IPS-18c (cell line): Measurements from ENCODE around the gene RNF187.

ENCODE experiments used
- H3K4me3 ChIP-seq: 2 replicates; pipeline ENCODE4 v1.7.0; 2013; ENCODE audit warnings: low read depth, mild to moderate bottlenecking, low read length, moderate library complexity; ENCODE audit not compliant: insufficient read depth
- H3K9me3 ChIP-seq: one replicate; pipeline ENCODE4 v1.6.1; 2013; ENCODE audit warnings: mild to moderate bottlenecking, low read length, moderate library complexity; ENCODE audit not compliant: control insufficient read depth, insufficient read depth

The RNF187 gene

GRCh38 chr1:228487336-228488124 lies at the start of gene RNF187:
Gene RNF187, plus strand, starts transcription at chr1:228487382.
- no peaks in the 10 kb centered on the region for H3K9me3 ChIP-seq
- peak within 1 kb of the TSS; percentile 96 for H3K4me3 ChIP-seq

DNA sequence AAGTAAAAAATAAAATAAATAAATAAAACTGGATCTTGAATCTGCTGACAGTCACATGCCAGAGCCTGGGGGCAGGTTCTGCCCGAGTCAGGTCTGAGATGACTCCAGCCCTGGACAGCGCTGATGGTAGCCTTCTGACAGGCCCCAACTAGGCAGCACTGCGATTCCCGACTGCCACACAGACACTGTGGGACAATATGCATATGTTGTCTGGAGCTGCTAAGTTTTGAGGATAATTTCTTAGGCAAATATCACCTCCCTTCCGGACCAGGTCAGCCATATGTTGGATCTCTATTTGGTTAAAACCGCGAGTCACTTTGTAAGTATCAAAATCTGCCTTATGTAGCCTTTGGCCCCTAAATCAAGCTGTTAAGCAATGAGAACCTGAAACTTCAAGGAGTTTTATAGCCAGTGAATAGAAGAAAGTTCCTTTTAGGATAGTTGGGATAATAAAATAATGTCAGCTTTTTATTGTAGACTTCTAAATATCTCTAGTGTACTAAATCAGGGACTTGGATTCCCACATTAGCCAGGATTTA lies 49.7 kb upstream of the RNF187 start:
- no peaks in the 10 kb centered on the region for H3K9me3 ChIP-seq
- no peak overlapping the region for H3K4me3 ChIP-seq

- Histone ChIP-seq H3K9me3 (no peaks in the 10 kb centered on the region), H3K4me3 (no peak overlapping the region)
Observed at GRCh38 chr1:228438266-228438665, 48.9 kb upstream of the RNF187 start.

DNA sequence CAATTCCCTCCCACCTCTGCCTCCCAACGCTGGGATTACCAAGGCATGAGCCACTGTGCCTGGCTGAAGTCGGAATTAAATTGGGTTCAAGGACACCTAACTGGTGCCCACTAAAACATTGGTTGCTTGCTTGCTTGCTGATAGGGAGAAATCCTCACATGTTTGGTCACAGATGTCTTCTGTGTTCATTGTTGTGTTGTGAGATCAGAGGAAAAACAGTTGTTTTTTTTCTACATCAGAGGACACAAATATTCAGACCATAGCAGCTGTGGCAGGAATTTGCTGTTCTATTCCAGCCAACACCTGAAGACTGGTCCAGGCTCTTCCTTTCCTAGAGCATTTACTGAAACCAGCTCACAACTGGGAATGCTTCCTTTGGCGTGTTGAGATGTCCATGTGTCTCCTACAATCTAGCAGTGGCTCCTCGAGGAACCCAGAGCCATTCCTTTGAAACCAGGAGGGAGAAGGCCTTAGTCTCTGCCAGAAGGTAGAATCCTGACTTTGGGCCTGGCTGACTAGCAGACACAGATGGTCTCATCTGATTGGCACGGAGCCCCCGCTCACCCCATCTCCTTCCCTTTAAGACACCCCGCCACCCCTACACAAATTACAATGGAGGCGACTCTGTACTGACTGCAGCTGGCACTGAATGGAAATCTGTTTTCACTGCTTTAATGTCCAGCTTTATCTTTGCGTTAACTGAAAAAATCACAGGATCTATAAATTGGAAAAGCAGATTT lies 46.3 kb upstream of the RNF187 start:
- H3K4me3 ChIP-seq = no peak overlapping the region
- no peaks in the 10 kb centered on the region for H3K9me3 ChIP-seq

DNA sequence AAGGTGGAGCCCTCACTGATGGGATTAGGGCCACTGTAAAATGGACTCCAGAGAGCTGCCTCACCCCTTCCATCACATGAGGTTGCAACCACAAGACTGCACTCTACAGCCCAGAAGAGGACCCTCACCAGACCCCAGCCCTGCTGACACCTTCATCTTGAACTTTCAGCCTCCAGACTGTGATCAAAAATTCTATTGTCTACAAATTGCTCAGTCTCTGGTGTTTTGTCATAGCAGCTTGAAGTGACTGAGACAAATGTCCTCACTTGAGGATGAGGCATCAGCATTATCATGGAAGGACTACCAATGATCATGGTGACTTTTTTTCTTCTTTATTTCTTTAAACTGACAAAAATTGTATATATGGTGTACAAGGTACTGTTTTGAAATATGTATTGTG lies 43.8 kb upstream of the RNF187 start:
- no peaks in the 10 kb centered on the region for H3K9me3 ChIP-seq
- H3K4me3 ChIP-seq = no peak overlapping the region

DNA sequence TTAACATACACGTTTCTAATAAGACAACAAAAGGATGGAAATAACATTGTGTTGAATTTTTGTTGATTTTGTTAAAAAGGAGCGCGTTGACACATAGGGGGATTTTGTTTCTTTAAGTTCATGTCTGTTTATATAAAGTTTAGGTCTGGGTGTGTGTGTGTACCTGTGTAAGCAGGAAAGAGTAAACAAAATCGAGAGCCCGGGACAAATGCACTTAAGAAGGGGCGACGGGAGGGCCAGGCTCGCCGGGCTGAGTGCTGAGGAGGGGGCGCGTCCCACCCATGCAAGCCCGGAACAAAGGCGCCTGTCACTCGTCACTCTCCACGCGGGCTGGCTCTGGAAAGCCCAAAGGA lies 41.7 kb upstream of the RNF187 start:
- peak overlapping the region; percentile 72 for H3K4me3 ChIP-seq
- H3K9me3 ChIP-seq = no peaks in the 10 kb centered on the region

- Histone ChIP-seq H3K4me3 (peak overlapping the region; percentile 72), H3K9me3 (no peaks in the 10 kb centered on the region)
Observed at GRCh38 chr1:228445843-228446650, 41.1 kb upstream of the RNF187 start.

- no peak overlapping the region; the same call in 1 of the 2 replicates for H3K4me3 ChIP-seq
- H3K9me3 ChIP-seq = no peaks in the 10 kb centered on the region
Observed at GRCh38 chr1:228446852-228447251, 40.3 kb upstream of the RNF187 start.

DNA sequence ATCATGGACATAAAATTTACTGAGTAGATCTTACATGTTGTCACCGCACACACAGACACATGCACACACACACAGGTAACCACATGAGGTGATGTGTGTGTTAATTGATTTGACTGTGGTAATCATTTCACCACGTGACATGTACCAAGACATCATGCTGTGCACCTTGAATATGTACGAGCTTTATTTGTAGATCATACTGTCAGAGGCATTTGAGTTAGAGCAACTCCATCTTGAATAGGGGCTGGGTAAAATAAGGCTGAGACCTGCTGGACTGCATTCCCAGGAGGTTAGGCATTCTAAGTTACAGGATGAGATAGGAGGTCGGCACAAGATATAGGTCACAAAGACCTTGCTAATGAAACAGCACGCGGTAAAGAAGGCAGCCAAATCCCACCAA lies 38.8 kb upstream of the RNF187 start:
- Histone ChIP-seq H3K4me3 (no peak overlapping the region), H3K9me3 (no peaks in the 10 kb centered on the region)

DNA sequence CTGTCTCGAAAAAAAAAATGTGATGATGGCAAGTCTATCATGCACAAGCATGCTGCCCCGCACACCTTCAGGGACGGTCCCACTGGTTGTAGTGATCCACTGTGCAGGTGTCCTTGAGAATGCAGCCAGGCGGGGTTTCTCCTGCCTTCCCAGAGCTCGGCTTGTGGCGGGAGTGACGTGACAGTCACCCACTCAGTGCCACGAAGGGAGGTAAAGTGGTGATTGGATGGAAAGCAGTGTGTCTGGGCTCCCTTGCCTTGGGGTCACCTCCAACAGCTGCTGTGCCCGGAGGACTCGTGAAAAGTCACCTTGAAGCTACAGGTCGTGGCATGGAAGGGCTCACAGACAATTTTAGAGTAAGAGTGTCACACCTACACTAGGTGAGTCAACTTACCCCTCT lies 37.0 kb upstream of the RNF187 start:
- Histone ChIP-seq H3K4me3 (no peak overlapping the region), H3K9me3 (no peaks in the 10 kb centered on the region)

DNA sequence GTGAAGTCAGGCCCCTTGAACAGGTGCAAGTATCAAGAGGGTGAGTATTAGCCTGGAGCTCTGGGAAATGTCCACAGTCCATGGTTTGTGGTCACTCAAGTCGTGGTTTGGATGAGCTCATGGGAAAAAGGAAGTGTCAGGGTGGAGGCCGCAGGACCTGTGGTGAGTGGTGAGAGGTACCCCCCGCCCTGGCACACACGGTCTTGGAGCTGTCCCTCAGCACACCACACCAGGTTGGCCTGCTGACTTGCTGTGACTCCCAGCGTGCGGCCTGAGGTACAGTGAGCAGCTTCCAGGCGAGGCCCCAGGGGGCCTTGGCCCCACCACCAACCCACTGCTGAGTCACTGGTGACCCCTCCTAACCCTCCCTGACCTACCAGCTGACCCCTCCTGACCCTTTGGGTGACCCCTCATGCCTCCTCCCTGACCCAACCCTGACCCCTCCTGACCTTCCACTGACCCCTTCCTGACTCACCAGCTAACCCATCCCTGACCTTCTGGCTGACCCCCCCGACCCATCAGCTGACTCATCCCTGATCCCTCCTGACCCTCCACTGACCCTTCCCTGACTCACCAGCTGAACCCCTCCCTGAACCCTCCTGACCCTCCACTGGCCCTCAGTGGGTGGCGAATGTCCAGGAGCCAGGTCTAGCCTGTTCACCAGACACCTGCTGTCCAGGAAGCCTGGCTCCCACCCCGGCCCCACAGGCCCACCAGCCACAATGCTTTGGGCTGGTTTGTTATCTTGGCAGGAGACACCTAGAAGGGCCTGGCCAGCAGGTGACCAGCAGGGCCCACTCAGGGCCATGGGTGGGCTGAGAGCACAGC lies 34.8 kb upstream of the RNF187 start:
- H3K4me3 ChIP-seq = no peak overlapping the region
- no peaks in the 10 kb centered on the region for H3K9me3 ChIP-seq

DNA sequence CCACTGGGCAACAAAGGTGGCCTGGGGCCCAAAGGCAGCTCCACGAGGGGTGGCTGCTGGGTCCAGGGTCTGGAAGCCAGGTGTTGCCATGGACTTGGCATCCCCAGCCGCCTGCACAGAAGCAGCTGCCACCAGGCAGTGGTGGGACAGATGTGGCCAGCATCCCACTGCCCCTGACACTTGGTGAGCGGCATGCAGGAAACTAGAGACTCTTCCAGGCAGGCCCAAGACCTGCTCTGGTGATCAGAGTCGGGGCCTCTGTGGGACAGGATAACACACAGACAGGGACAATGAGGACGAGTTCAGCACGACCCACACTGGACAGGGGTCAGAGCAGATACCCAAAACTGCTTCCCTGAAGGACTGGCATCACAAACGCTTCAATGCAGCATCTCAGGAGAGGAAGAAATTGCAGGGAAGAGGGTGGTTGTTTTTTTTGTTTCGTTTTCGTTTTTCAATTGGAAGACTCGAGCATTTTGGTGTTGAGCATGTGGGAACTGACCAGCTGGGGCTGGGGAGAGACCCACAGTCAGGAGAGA lies 34.1 kb upstream of the RNF187 start:
- Histone ChIP-seq H3K4me3 (no peak overlapping the region), H3K9me3 (no peaks in the 10 kb centered on the region)

DNA sequence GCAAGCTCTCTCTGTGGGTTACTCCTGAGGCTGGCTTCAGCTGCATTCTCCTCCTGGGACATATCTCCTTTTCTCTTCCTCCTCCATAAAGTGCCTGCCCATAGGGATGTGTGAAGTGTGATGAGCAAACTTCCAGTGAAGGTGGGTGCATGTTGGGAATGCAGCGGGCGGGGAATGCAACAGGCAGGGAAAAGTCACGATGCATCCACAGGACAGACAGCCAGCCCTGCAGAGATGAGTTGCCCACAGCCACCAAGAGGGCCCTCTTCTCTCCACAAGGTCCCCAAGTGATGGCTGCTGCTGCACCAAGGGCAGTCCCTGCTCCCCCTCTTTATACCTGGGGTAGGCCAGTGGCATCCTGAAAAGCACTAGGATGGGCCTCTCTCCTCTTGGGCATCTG lies 33.6 kb upstream of the RNF187 start:
- H3K4me3 ChIP-seq = no peak overlapping the region

DNA sequence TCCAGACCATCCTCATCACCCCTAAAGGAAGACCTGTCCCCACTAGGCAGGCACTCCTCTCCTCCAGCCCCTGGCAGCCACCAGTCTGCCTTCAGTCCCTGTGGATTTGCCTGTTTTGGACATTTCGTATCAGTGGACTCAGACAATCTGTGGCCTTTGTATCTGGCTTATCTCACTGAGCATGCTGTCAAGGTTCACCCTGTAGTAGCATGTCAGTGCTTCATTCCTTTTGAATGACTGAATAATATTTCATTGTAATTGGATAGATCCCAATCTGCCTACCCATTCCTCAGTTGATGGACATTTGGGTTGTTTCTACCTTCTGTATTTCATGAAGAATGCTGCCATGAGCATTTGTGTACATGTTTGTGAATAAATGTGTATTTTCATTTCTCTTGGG lies 32.9 kb upstream of the RNF187 start:
- H3K9me3 ChIP-seq = no peaks in the 10 kb centered on the region
- H3K4me3 ChIP-seq = no peak overlapping the region

More for the DNA sequence above, 33.6 kb upstream of the RNF187 start:
- no peaks in the 10 kb centered on the region for H3K9me3 ChIP-seq

DNA sequence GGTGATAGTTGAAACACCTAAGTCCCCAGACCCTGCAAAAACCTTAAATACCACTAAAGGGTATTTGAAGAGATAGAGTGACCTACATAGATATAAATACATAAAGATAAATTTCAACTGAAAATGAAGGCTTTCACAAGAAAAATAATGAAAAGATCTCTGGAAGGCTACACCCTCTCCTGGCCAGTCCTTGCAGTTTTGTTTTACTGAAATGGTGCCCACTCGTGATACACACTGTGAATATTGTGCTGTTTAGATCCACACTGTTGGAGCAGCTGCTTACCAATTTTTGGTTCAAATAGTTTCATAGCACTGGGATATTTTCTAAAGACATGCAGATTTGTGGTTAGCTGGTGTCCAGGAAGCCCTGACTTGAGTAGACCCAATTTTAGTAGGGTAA lies 31.5 kb upstream of the RNF187 start:
- peak overlapping the region; percentile 30; the same call in 1 of the 2 replicates for H3K4me3 ChIP-seq
- H3K9me3 ChIP-seq = no peaks in the 10 kb centered on the region

DNA sequence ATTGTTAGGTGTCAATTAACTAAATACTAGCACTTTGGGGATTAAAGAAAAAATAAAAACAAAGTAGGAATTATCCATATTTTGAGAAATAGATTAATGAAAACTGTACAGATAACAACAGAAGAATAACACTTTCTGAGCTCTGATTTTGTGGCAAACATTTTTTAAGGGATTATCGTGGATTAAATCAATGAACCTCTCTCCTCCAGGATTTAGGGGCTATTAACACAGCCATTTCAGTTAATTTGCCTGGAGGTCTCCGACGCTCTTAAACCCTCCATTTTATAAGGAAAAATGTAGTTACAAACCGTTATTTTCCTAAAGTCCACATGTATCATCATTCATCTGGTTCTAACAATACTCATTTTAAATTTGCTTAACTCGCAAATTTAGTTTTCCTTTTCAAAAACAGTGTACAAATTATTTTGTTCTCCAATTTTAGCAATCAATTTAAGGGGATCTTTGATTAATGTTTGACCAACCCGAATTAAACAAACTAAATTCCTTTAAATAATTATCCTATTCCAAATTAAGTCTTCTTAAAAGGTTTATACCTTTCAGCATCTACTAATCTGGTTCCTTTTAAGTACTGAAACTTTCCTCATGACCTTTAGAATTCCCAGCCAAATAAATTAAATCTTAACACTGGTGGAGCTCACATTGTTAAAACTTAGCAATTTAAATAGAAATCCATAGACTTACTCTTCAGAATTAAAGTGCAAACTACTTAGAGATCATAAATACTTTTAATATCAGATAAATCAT lies 30.7 kb upstream of the RNF187 start:
- Histone ChIP-seq H3K4me3 (peak overlapping the region; percentile 68), H3K9me3 (no peaks in the 10 kb centered on the region)
